ENCODE measurements around the gene UBALD2. TPM values are rescaled to one million over a fixed set of nuclear protein-coding genes. Genes with fewer than 3 reads are reported as not detected.
"Not testable (repeated sequence)": the region's sequence is repeated elsewhere in the genome, so short reads cannot be mapped to it uniquely, and the experiment has no call there.

Gene UBALD2
- polyA plus RNA-seq, 3 donors: 1.4 to 88.6 (median 2.2) TPM

DNA sequence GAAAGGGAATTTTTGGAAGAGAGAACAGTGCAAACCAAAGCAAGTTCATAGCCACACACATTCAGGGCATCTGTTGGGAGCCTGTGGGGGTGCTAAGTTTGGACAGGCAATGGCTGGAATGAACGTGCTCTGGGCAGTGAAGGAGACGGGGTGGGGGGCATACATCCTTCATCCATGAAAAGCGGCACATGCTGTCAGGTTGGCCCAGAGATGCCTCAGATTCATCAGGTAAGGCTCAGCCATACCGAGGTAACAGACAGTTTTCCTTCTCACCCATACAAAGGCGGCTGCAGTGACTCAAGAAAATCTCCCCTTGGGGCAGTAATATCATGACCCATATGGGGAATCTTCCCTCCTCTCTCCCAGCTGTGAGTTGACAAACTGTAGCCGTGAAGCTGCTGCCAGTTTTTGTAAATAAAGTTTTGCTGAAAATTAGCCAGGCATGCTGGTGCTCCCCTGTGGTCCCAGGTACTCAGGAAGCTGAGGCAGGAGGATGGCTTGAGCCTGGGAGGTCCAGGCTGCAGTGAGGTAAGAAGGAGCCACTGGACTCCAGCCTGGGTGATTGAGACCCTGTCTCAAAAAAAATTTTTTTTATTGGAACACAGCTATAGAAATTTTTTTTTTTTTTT lies 9.2 kb upstream of the UBALD2 start:
- 100% methylated on average over 4 of the region's 6 CpGs for WGBS (ENCODE audit: insufficient coverage)
- no peak for DNase-seq
- TF ChIP-seq, protein P1, sequence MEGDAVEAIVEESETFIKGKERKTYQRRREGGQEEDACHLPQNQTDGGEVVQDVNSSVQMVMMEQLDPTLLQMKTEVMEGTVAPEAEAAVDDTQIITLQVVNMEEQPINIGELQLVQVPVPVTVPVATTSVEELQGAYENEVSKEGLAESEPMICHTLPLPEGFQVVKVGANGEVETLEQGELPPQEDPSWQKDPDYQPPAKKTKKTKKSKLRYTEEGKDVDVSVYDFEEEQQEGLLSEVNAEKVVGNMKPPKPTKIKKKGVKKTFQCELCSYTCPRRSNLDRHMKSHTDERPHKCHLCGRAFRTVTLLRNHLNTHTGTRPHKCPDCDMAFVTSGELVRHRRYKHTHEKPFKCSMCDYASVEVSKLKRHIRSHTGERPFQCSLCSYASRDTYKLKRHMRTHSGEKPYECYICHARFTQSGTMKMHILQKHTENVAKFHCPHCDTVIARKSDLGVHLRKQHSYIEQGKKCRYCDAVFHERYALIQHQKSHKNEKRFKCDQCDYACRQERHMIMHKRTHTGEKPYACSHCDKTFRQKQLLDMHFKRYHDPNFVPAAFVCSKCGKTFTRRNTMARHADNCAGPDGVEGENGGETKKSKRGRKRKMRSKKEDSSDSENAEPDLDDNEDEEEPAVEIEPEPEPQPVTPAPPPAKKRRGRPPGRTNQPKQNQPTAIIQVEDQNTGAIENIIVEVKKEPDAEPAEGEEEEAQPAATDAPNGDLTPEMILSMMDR (IDR thresholded peaks at IDR 0.05): no peak
- Histone ChIP-seq H3K36me3 (replicated peaks in 1 of 2; ENCODE audit: control insufficient read depth in 1 of 2, insufficient read depth in 2 of 2, low read length in 2 of 2) (no peaks in the 10 kb centered on the region), H3K4me2 (replicated peaks; ENCODE audit: extremely low read depth, low read length, poor library complexity, severe bottlenecking) (no peak overlapping the region), H3K9ac (ENCODE audit: insufficient read depth, low read length, poor library complexity, severe bottlenecking) (no peak overlapping the region), H3K4me1 (ENCODE audit: control insufficient read depth in 1 of 2, insufficient read depth in 2 of 2, low read length in 2 of 2) (peaks cover 42 to 47% of the 10 kb centered on the region in 2 donors), H3K79me2 (ENCODE audit: insufficient read depth, low read length) (no peaks in the 10 kb centered on the region), H4K20me1 (ENCODE audit: insufficient read depth, low read length) (no peaks in the 10 kb centered on the region), H3K4me3 (replicated peaks in 1 of 3; ENCODE audit: low read depth in 2 of 3, low read length in 3 of 3) (no peak overlapping the region), H3K27ac (ENCODE audit: low read depth in 1 of 2, low read length in 2 of 2) (no peak overlapping the region), H3K27me3 (ENCODE audit: control insufficient read depth in 2 of 2, insufficient read depth in 2 of 2, low read length in 2 of 2) (no peaks in the 10 kb centered on the region), H3K9me3 (replicated peaks in 1 of 2; ENCODE audit: control insufficient read depth in 1 of 2, insufficient read depth in 1 of 2, low read length in 2 of 2) (no peaks in the 10 kb centered on the region), H2AFZ (ENCODE audit: insufficient read depth, low read depth, low read length, poor library complexity, severe bottlenecking) (no peak overlapping the region)
- Mint-ChIP-seq H3K9me3 (peaks cover 0 to 3% (median 0%) of the 10 kb centered on the region in 7 donors), H3K4me1 (peaks cover 49% of the 10 kb centered on the region), H3K27me3 (ENCODE audit: low read depth in 3 of 3) (peaks cover 1 to 7% (median 2%) of the 10 kb centered on the region in 3 donors), H3K4me3 (no peak overlapping the region), H3K36me3 (peaks cover 0 to 2% of the 10 kb centered on the region in 2 donors), H3K27ac (peak overlapping the region in 1 of 7 donors; percentile 80)
- intact Hi-C loops (cut with micrococcal nuclease): no loop called here

DNA sequence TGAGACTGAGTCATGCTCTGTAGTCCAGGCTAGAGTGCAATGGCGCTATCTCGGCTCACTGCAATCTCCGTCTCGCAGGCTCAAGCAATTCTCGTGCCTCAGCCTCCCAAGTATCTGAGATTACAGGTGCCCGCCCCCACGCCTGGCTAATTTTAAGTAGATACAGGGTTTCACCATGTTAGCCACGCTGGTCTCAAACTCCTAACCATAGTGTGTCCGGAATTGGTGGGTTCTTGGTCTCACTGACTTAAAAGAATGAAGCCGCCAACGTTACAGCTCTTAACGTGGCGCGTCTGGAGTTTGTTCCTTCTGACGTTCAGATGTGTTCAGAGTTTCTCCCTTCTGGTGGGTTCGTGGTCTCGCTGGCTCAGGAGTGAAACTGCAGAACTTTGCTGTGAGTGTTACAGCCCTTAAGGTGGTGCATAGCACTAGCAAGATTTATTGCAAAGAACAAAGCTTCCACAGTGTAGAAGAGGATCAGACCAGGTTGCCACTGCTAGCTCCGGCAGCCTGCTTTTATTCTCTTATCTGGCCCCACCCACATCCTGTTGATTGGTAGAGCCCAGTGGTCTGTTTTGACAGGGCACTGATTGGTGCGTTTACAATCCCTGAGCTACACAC lies 8.6 kb upstream of the UBALD2 start:
- H3K4me3 ChIP-seq (replicated peaks in 1 of 3; ENCODE audit: low read depth in 2 of 3, low read length in 3 of 3); H3K79me2 ChIP-seq (ENCODE audit: insufficient read depth, low read length); H3K9ac ChIP-seq (ENCODE audit: insufficient read depth, low read length, poor library complexity, severe bottlenecking); H3K27me3 Mint-ChIP-seq (ENCODE audit: low read depth in 3 of 3); H3K27ac Mint-ChIP-seq; intact Hi-C loops (cut with micrococcal nuclease); H3K36me3 ChIP-seq (replicated peaks in 1 of 2; ENCODE audit: control insufficient read depth in 1 of 2, insufficient read depth in 2 of 2, low read length in 2 of 2); H3K27ac ChIP-seq (ENCODE audit: low read depth in 1 of 2, low read length in 2 of 2); H3K9me3 ChIP-seq (replicated peaks in 1 of 2; ENCODE audit: control insufficient read depth in 1 of 2, insufficient read depth in 1 of 2, low read length in 2 of 2); DNase-seq; H3K4me2 ChIP-seq (replicated peaks; ENCODE audit: extremely low read depth, low read length, poor library complexity, severe bottlenecking); H3K27me3 ChIP-seq (ENCODE audit: control insufficient read depth in 2 of 2, insufficient read depth in 2 of 2, low read length in 2 of 2); H4K20me1 ChIP-seq (ENCODE audit: insufficient read depth, low read length); H3K9me3 Mint-ChIP-seq; H2AFZ ChIP-seq (ENCODE audit: insufficient read depth, low read depth, low read length, poor library complexity, severe bottlenecking); H3K36me3 Mint-ChIP-seq: not testable (repeated sequence)
- peaks cover 38 to 47% of the 10 kb centered on the region in 2 donors for H3K4me1 ChIP-seq (ENCODE audit: control insufficient read depth in 1 of 2, insufficient read depth in 2 of 2, low read length in 2 of 2)
- Mint-ChIP-seq H3K4me1 (peaks cover 46% of the 10 kb centered on the region), H3K4me3 (peak overlapping the region in 1 of 2 donors; percentile 26)
- WGBS (ENCODE audit: insufficient coverage): 67% methylated on average over 15 of the region's 19 CpGs

Measured in CD14-positive monocyte (primary cell).